Measurements from ENCODE around the gene PLEKHG4B.

PLEKHG4B gene

GRCh38 chr5:139579-140442, 47.8 kb downstream of the PLEKHG4B start:
- DNase-seq = no peak

GRCh38 chr5:140443-140829, 48.5 kb downstream of the PLEKHG4B start:
- DNase-seq = no peak

GRCh38 chr5:141211-141610, 49.2 kb downstream of the PLEKHG4B start:
- DNase-seq = no peak

GRCh38 chr5:141761-142160, 49.8 kb downstream of the PLEKHG4B start:
- no peak for DNase-seq

GRCh38 chr5:142246-142810, 50.4 kb downstream of the PLEKHG4B start:
- no peak for DNase-seq

- no peak for DNase-seq
Measured at GRCh38 chr5:143041-143440, 51.1 kb downstream of the PLEKHG4B start.

GRCh38 chr5:144941-145340, 53.0 kb downstream of the PLEKHG4B start:
- DNase-seq = no peak

- no peak for DNase-seq
Measured at GRCh38 chr5:145585-146323, 53.8 kb downstream of the PLEKHG4B start.

GRCh38 chr5:147751-148150, 55.8 kb downstream of the PLEKHG4B start:
- no peak for DNase-seq

GRCh38 chr5:149745-150485, 57.9 kb downstream of the PLEKHG4B start:
- DNase-seq = no peak

- no peak for DNase-seq
Measured at GRCh38 chr5:150746-151145, 58.8 kb downstream of the PLEKHG4B start.

- DNase-seq = no peak
Measured at GRCh38 chr5:152077-152476, 60.1 kb downstream of the PLEKHG4B start.

- no peak for DNase-seq
Measured at GRCh38 chr5:153256-153655, 61.3 kb downstream of the PLEKHG4B start.

GRCh38 chr5:154236-154635, 62.3 kb downstream of the PLEKHG4B start:
- no peak for DNase-seq

- no peak for DNase-seq
Measured at GRCh38 chr5:154826-155225, 62.9 kb downstream of the PLEKHG4B start.

- no peak for DNase-seq
Measured at GRCh38 chr5:155651-156410, 63.9 kb downstream of the PLEKHG4B start.

- DNase-seq = no peak
Measured at GRCh38 chr5:156411-157072, 64.6 kb downstream of the PLEKHG4B start.

- DNase-seq = no peak
Measured at GRCh38 chr5:157126-157715, 65.3 kb downstream of the PLEKHG4B start.

- DNase-seq = no peak
Measured at GRCh38 chr5:157801-158200, 65.8 kb downstream of the PLEKHG4B start.

- no peak for DNase-seq
Measured at GRCh38 chr5:158807-159447, 67.0 kb downstream of the PLEKHG4B start.

All from activated CD8-positive, alpha-beta memory T cell treated with anti-CD3 and anti-CD28 coated beads, Interleukin-2, amount 50 U/mL, for 4 hours (primary cell).